ENCODE data around the gene PRRG3. TPM values are rescaled to one million over a fixed set of nuclear protein-coding genes. Genes with fewer than 3 reads are reported as not detected.

Gene PRRG3
- total RNA-seq, 1 experiment from 2014 or later: 0.76 TPM

DNA sequence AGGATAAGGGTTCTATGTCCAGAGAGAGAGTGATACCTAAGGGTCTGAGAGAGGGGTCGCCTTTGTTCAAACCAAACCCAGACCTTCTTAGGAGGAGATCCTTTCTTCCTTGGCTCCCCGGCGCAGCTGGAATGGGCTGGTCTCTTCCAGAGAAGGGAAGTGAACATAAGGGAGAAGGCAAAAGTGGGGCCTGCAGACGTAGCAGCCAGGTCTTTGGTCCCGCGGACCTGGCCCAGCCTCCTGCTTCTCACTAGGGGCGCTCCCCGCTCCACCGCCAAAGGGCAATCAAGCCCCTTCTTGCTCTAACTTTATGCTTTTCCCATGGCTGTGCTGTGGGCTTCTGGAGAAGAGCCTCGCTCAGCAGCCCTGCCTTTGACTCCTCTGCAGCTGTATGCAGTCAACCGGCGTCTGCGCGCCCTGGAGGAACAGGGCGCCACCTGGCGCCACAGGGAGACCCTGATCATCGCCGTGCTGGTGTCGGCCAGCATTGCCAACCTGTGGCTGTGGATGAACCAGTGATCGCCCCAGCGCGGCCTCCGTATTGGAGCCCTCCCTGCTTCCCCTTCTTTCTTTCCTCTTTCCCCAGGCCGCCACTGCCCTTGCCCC is 27.1 kb downstream of the PRRG3 start:
- Histone ChIP-seq H3K36me3 (replicated peaks; ENCODE audit: control insufficient read depth, insufficient read depth, low read length) (no peaks in the 10 kb centered on the region), H3K27me3 (ENCODE audit: control insufficient read depth, insufficient read depth, low read length) (no peaks in the 10 kb centered on the region), H3K4me3 (ENCODE audit: insufficient read depth, low read depth, low read length) (no peak overlapping the region)
- peak; percentile 80 for DNase-seq

DNA sequence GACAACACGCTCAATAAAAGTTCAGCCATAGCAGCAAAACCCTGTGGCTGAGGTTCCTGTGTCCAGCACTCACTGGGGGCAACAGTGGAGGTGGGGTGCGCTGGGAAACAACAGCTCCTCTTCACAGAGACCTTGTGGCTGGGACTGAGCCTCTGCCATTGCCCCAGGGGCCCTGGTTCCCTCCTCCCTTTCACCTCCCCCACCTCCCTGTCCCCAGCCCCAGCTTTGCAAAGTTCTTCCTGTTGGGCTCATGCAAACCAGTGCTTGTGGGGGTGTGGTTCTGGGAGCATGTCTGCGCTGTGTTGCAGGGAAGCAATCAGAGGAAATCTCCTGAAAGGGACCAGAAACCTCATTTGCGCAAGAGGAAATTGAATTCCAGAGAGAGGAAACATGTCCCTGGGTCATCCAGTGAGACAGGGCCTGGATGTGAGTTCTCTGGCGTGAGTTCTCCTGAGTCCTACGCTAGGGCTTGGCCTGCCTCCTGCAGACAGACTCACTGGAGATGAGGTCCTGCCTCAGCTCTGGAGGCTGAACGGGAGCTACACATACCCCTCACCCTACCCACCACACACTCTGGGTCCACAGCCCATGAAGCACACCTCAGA is 28.0 kb downstream of the PRRG3 start:
- Histone ChIP-seq H3K36me3 (replicated peaks; ENCODE audit: control insufficient read depth, insufficient read depth, low read length) (no peaks in the 10 kb centered on the region), H3K27me3 (ENCODE audit: control insufficient read depth, insufficient read depth, low read length) (no peaks in the 10 kb centered on the region), H3K4me3 (ENCODE audit: insufficient read depth, low read depth, low read length) (no peak overlapping the region)
- DNase-seq: peak; percentile 36

DNA sequence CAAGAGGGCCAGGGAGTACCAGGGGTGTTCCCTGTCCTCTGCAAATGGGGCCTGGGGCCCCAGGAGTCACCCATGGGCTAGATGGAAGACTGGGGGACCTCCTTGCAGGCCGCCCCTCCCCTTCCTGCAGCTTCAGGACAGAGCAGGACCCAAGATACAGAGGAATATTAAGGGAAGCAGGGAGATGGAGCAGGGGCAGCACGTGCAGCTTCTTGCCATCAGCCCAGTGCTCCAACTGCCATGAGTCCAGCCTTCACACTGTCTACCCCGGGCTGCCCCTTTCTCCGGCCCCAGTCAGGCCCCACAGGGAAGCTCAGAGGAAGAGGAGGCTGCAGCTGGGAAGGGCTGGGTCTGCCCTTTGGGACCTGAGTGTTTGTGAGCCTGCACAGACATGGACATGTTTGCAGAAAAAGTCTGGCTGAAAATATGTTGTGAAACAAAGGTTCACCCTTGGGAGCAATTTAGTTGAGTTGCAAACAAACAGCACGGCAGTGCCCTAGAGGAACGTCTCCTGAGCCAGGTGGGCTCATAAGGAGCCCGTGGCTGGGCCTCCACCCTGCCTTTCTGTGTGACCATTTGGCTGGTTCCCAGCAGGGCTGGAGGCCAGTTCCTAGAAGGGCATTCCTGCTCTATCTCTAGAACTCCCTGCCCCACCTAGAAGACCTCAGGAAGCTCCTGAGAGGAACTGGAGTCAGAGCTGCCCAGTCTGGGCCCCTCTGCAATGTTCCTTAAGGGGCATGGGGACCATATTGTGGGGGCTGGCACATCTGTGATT is 29.5 kb downstream of the PRRG3 start:
- no peaks in the 10 kb centered on the region for H3K36me3 ChIP-seq (replicated peaks; ENCODE audit: control insufficient read depth, insufficient read depth, low read length)
- no peak for DNase-seq
- no peaks in the 10 kb centered on the region for H3K27me3 ChIP-seq (ENCODE audit: control insufficient read depth, insufficient read depth, low read length)
- no peak overlapping the region for H3K4me3 ChIP-seq (ENCODE audit: insufficient read depth, low read depth, low read length)

DNA sequence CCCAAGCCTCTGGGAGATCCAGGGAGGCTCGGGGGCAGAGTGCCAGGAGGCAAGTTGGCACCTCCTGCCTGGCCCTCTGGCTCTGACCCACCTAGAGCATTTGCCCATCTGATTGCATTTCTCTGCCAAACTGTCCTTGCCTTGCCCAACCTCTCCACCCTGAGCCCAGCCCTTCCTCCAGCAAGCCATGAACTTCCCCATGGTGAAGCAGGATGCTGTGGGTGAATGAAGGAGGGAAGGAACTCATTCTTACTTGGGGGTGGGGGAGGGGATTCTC is 30.0 kb downstream of the PRRG3 start:
- DNase-seq: no peak
- Histone ChIP-seq H3K27me3 (ENCODE audit: control insufficient read depth, insufficient read depth, low read length) (no peaks in the 10 kb centered on the region), H3K4me3 (ENCODE audit: insufficient read depth, low read depth, low read length) (no peak overlapping the region), H3K36me3 (replicated peaks; ENCODE audit: control insufficient read depth, insufficient read depth, low read length) (no peaks in the 10 kb centered on the region)

DNA sequence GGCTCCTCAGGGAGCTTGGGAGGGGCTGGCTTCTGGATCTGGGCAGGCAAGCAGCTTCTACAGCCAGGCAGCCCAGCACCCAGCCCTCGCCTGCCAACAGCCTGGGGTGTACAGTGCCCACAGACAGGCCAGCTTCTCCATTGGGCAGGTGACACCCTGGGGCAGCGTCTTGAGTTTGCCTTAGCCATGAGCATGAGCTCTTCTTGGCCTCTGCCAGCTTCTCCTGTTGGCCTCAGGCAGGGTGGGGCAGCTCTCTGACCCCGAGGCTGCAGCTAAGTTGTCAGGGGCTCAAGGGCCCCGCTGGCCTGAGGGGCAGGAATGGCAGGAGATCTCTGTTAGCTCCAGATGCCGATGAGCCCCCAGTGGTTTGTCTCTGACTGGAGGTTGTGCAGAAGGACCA is 31.5 kb downstream of the PRRG3 start:
- Histone ChIP-seq H3K36me3 (replicated peaks; ENCODE audit: control insufficient read depth, insufficient read depth, low read length) (no peaks in the 10 kb centered on the region), H3K4me3 (ENCODE audit: insufficient read depth, low read depth, low read length) (no peak overlapping the region), H3K27me3 (ENCODE audit: control insufficient read depth, insufficient read depth, low read length) (no peaks in the 10 kb centered on the region)
- no peak for DNase-seq

DNA sequence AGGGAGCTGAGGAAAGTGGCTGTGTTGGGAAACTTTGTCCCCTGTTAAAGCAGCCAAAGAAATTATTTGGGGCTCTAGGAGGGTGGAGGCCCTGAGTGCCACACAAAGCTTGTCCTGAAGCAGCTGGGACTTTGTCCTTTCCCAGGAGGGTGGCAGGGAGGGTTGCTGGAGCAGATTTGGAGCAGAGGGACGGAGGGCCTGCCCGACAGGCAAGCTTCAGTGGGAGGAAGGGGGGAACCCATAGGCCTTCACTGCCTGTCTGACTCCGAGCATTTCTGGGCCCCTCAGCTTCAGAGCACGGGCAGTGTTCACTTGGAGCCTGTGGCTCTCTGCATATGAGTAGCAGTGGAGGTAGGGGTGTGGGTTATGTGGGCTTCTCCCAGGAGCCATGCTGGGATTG is 32.1 kb downstream of the PRRG3 start:
- no peaks in the 10 kb centered on the region for H3K36me3 ChIP-seq (replicated peaks; ENCODE audit: control insufficient read depth, insufficient read depth, low read length)
- H3K27me3 ChIP-seq (ENCODE audit: control insufficient read depth, insufficient read depth, low read length): no peaks in the 10 kb centered on the region
- no peak overlapping the region for H3K4me3 ChIP-seq (ENCODE audit: insufficient read depth, low read depth, low read length)
- DNase-seq: no peak

DNA sequence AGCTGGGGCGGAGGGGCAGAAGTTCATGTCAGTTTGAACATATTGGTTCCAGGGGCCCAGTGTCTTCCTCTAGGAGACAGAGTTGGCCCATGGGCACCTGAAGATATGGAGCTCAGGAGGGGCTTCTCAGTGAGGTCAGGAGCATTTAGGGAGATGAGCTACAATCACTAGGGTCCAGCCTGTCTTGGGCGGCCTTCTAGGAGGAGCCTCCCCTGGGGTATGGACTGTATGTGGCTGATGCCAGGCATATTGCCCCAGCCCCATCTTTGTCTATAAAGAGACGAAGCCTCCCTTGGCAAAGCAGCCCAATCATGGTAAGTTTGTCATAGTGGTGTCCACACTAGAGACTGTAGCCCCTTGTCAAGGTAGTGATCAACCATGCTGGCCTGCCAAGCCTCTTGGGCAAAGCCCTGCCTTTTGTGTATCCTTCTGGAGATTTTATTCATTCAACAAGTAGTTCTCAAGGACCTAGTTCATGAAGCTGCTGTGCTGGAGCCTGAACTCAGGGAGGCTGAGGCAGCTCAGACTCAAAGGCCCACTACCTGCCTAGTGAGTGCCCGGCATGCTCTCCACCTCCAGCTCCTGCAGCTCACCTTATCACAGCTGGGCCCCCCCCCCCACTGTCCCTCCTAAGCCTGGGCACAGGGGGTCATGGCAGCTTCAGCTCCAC is 33.9 kb downstream of the PRRG3 start:
- Histone ChIP-seq H3K4me3 (ENCODE audit: insufficient read depth, low read depth, low read length) (no peak overlapping the region), H3K27me3 (ENCODE audit: control insufficient read depth, insufficient read depth, low read length) (no peaks in the 10 kb centered on the region), H3K36me3 (replicated peaks; ENCODE audit: control insufficient read depth, insufficient read depth, low read length) (no peaks in the 10 kb centered on the region)
- DNase-seq: no peak

DNA sequence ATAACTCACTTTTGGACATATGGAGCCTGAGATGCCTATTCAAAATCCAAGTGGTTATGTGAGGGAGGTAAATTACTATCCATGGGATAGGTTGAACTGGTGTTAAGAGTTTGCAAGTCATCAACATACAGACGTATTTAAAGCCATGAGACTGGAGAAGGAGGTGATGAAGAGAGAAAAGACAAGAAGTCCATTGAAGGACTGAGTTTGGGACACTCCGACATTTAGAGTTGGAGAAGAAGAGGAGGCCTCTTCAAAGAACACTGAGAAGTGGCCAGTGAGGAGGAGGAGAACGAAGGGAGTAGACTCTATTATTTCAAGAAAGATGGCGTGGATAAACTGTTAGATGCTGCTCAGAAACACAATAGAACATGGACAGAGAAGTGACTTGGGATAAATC is 39.2 kb downstream of the PRRG3 start, which contains the start of gene CNGA2:
TSS of gene CNGA2 (plus strand) at position 301 of the 400 bp plus-strand sequence. CDS start 3,738 bp downstream, outside the sequence.
- Histone ChIP-seq H3K4me3 (ENCODE audit: insufficient read depth, low read depth, low read length) (no peak within 1 kb of the TSS), H3K36me3 (replicated peaks; ENCODE audit: control insufficient read depth, insufficient read depth, low read length) (no peaks in the 10 kb centered on the region), H3K27me3 (ENCODE audit: control insufficient read depth, insufficient read depth, low read length) (no peaks in the 10 kb centered on the region)
- no peak for DNase-seq

DNA sequence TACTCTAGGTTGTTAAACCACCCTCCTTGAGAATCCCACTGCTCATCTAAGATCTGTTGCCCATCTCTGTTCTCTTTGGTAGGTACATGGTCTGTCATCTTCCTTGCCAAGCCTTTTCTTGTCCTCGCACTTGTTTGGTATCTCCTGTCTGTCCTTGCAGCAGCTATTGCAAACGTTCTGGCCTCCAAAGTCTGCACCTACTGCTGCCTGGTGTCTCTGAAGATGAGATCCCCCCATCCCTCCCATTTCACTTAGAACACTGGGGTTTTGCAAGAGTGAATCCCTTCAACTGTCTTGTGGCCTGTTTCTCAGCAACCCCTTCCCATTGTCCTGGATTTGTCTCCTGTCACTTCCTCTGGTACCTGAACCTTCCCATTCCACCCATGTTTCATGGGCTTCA is 40.0 kb downstream of the PRRG3 start:
- DNase-seq: no peak
- Histone ChIP-seq H3K27me3 (ENCODE audit: control insufficient read depth, insufficient read depth, low read length) (no peaks in the 10 kb centered on the region), H3K36me3 (replicated peaks; ENCODE audit: control insufficient read depth, insufficient read depth, low read length) (no peaks in the 10 kb centered on the region), H3K4me3 (ENCODE audit: insufficient read depth, low read depth, low read length) (no peak overlapping the region)

DNA sequence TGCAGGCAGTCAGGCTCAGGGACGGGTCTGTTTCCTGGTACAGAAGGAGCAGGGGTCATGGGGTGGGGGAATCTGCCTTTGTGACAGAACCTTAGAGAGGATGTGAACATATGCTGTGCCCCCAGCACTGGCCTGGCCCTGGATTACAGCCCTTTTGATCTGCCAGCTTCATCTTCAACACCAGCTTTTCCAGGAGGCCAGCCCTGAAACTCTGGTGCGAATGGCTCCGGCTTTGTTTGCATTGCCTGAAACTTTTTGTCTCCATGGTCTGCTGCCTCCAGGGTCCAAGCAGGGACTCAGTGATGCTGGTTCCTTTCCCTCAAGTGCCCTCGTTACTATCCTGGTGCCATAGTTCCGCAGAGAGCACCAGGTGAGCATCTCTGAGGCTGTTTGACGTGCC is 41.4 kb downstream of the PRRG3 start:
- no peaks in the 10 kb centered on the region for H3K36me3 ChIP-seq (replicated peaks; ENCODE audit: control insufficient read depth, insufficient read depth, low read length)
- DNase-seq: no peak
- H3K4me3 ChIP-seq (ENCODE audit: insufficient read depth, low read depth, low read length): no peak overlapping the region
- H3K27me3 ChIP-seq (ENCODE audit: control insufficient read depth, insufficient read depth, low read length): no peaks in the 10 kb centered on the region

DNA sequence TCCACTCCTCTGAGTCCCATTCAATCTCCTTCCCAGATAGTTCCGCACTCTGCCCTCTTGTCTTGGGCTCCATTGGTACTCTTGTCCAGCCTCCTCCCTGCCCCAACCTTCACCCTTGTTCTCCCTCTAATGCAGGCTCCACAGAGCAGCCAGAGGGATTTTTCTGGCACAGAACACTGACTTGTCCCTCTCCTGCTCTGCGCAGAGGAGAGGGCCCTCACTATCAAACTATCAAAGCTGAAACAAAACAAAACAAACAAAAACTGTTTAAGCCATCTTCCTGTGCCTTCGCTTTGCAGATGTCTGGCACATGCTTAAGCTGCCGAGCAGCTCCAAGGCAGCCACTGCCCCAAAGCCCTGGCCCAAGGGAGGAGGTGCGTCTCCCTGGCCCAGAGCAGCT is 42.2 kb downstream of the PRRG3 start:
- no peak overlapping the region for H3K4me3 ChIP-seq (ENCODE audit: insufficient read depth, low read depth, low read length)
- no peak for DNase-seq
- no peaks in the 10 kb centered on the region for H3K27me3 ChIP-seq (ENCODE audit: control insufficient read depth, insufficient read depth, low read length)
- H3K36me3 ChIP-seq (replicated peaks; ENCODE audit: control insufficient read depth, insufficient read depth, low read length): no peaks in the 10 kb centered on the region

DNA sequence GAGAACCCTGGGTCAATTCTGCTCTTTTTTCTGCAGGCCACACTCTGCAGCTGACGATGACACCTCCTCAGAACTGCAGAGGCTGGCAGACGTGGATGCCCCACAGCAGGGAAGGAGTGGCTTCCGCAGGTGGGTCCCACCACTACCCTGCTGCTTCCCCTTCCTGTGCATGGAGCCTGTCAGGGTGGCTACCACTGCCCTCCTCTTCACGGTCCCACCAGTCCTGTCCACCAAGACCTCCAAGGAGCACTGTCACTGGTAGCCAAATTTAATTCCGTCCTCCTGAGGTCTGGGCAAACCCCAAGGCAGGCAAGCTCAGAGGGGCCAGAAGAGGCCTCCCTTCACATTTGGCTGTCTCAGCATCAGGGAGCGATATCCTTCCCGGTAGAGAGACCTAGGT is 43.5 kb downstream of the PRRG3 start:
- no peaks in the 10 kb centered on the region for H3K36me3 ChIP-seq (replicated peaks; ENCODE audit: control insufficient read depth, insufficient read depth, low read length)
- H3K4me3 ChIP-seq (ENCODE audit: insufficient read depth, low read depth, low read length): no peak overlapping the region
- no peak for DNase-seq
- H3K27me3 ChIP-seq (ENCODE audit: control insufficient read depth, insufficient read depth, low read length): no peaks in the 10 kb centered on the region

DNA sequence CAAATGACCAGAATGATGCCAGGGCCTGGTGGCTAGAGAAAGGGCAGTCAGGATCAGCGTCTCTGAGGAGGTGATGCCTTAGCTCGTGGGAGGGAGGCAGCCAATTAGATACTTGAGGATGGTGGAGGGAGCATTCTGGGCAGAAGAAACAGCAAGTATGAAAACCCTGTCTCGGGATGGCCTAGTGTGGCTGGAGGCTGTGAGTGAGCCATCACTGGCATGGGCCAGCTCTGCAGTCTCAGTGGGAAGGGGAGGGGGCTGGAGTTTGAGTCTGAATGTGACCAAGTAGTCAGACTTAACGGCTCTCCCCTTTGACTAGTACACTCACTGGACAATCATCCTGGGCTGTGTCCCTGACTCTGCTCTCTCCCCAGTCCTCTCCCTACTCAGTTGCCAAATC is 46.3 kb downstream of the PRRG3 start:
- no peak for DNase-seq
- no peak overlapping the region for H3K4me3 ChIP-seq (ENCODE audit: insufficient read depth, low read depth, low read length)
- no peaks in the 10 kb centered on the region for H3K27me3 ChIP-seq (ENCODE audit: control insufficient read depth, insufficient read depth, low read length)
- no peaks in the 10 kb centered on the region for H3K36me3 ChIP-seq (replicated peaks; ENCODE audit: control insufficient read depth, insufficient read depth, low read length)

DNA sequence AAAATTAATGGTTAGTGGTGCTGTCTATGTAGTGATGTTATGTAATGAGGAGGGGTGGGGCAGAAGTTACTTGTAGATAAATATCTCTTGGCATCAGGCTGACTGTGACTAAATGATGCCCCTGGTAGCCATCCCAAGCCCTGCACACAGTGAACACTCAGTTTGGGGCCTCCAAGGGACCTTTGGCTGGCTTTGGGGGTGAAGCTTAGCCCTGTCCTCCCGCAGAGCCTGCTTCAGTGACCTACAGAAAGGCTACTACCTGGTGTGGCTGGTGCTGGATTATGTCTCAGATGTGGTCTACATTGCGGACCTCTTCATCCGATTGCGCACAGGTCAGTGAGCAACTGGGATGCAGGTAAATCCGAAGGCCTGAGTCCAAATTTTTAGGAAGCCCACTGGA is 47.1 kb downstream of the PRRG3 start:
- Histone ChIP-seq H3K4me3 (ENCODE audit: insufficient read depth, low read depth, low read length) (no peak overlapping the region), H3K36me3 (replicated peaks; ENCODE audit: control insufficient read depth, insufficient read depth, low read length) (no peaks in the 10 kb centered on the region), H3K27me3 (ENCODE audit: control insufficient read depth, insufficient read depth, low read length) (no peaks in the 10 kb centered on the region)
- DNase-seq: no peak
